Esophagus squamous epithelium (tissue), 4 donors: ENCODE results near the gene ROR2.

Experiments used
- CTCF ChIP-seq, 6 experiments: fragments of 450-650 bp in 4 of 6; fragments of 200-600 bp in 2 of 6; sonication (generic) in 2 of 6; IDR thresholded peaks; one replicate each; pipeline ENCODE4 v1.5.1; 2016 to 2019; ENCODE audit warnings: antibody characterized with exemption in 6 of 6, mild to moderate bottlenecking in 4 of 6, moderate library complexity in 4 of 6
- POLR2A ChIP-seq, 4 donors: fragments of 450-650 bp; IDR thresholded peaks; one replicate each; pipeline ENCODE4 v1.6.1; 2017; ENCODE audit warnings: antibody characterized with exemption in 4 of 4, mild to moderate bottlenecking in 4 of 4, moderate library complexity in 3 of 4

GRCh38 chr9:91784673-91785446 is 165.2 kb downstream of the ROR2 start:
- TF ChIP-seq POLR2A (IDR thresholded peaks at IDR 0.05) (no peak), CTCF (IDR thresholded peaks at IDR 0.05) (no peak)
